Left ventricle myocardium inferior (tissue), 1 donor: ENCODE results near the gene TPSD1. TPM values are rescaled to one million over a fixed set of nuclear protein-coding genes. Genes with fewer than 3 reads are reported as not detected.

ENCODE experiments used
- DNase-seq: peaks from one replicate; pipeline ENCODE4 v3.0.0-alpha.2; 2020
- H3K27ac ChIP-seq: fragments of 200-600 bp; replicated peaks from 2 replicates; pipeline ENCODE4 v1.8.0; 2021
- H3K27me3 ChIP-seq: fragments of 200-600 bp; 2 replicates; pipeline ENCODE4 v1.8.0; 2021; ENCODE audit warnings: low read depth
- H3K36me3 ChIP-seq: fragments of 200-600 bp; 2 replicates; pipeline ENCODE4 v1.8.0; 2021
- H3K4me1 ChIP-seq: fragments of 200-600 bp; 2 replicates; pipeline ENCODE4 v1.8.0; 2021
- H3K4me3 ChIP-seq: fragments of 200-600 bp; 2 replicates; pipeline ENCODE4 v1.8.0; 2021; ENCODE audit warnings: mild to moderate bottlenecking, moderate library complexity
- H3K9me3 ChIP-seq: fragments of 200-600 bp; replicated peaks from 2 replicates; pipeline ENCODE4 v1.8.0; 2021
- intact Hi-C: fragments of 100-400 bp; cut with micrococcal nuclease; formaldehyde crosslinking; loops from one replicate; pipeline ENCODE4 v1.11.0; 2022
- total RNA-seq: library from RNA; stranded (reverse); fragmentation: NEBNext Ultra II Directional; extraction: Animal tissue kit (Norgen Biotek cat#: 25700); gene quantifications from one replicate; pipeline ENCODE4 v1.2.1, GENCODE V29; 2021
- TF ChIP-seq, protein P1 (sequence below): fragments of 200-600 bp; IDR thresholded peaks from 2 replicates; pipeline ENCODE4 v1.8.0; 2021; ENCODE audit warnings: antibody characterized with exemption, mild to moderate bottlenecking, borderline replicate concordance
- donor health status: DM: no; HTN: yes; CAD: no; lungs with severe emphysema.

Gene TPSD1
- total RNA-seq, 1 donor from 2014 or later = not detected

DNA sequence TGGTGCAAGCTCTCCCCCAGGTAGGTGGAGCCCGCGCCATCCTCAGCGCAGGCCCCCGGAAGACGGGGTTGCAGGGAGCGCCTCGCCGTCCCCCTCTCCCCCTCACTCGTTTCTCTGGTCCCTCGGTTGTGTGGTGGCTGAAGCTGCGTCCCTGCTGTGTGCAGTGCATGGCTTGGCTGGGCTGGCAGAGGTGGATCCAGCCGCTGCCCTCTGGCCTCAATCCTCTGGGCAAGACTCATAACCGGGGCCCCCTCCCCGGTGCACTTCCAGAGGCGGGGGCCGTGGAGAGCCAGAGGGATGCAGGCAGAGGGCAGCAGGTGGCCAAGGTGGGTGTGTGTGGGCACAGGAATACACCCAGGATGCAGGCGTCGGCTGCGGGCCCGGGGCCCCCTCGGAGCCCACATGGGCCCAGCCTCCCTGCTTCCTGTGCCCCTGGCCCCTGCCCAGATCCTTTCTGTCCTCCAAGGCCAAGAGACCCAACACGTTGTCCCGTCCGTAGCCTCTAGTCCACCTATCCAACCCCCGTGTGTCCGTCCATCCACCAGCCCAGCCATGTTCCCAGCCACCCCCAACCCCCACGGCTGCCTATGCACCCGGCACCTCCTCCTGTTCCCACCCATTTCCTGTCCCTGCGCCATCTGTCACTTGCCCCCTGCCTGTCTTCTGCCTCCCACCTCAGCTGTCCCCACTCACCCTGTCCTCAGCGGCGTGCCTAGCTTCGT, 40.1 kb upstream of the TPSD1 start:
- no peak for DNase-seq
- no peaks in the 10 kb centered on the region for H3K36me3 ChIP-seq
- peaks cover 18% of the 10 kb centered on the region for H3K27me3 ChIP-seq
- H3K27ac ChIP-seq = no peak overlapping the region
- TF ChIP-seq, protein P1, sequence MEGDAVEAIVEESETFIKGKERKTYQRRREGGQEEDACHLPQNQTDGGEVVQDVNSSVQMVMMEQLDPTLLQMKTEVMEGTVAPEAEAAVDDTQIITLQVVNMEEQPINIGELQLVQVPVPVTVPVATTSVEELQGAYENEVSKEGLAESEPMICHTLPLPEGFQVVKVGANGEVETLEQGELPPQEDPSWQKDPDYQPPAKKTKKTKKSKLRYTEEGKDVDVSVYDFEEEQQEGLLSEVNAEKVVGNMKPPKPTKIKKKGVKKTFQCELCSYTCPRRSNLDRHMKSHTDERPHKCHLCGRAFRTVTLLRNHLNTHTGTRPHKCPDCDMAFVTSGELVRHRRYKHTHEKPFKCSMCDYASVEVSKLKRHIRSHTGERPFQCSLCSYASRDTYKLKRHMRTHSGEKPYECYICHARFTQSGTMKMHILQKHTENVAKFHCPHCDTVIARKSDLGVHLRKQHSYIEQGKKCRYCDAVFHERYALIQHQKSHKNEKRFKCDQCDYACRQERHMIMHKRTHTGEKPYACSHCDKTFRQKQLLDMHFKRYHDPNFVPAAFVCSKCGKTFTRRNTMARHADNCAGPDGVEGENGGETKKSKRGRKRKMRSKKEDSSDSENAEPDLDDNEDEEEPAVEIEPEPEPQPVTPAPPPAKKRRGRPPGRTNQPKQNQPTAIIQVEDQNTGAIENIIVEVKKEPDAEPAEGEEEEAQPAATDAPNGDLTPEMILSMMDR = no peak
- H3K9me3 ChIP-seq = no peaks in the 10 kb centered on the region
- no peak overlapping the region for H3K4me3 ChIP-seq
- intact Hi-C loops = no loop called here
- H3K4me1 ChIP-seq = no peaks in the 10 kb centered on the region

DNA sequence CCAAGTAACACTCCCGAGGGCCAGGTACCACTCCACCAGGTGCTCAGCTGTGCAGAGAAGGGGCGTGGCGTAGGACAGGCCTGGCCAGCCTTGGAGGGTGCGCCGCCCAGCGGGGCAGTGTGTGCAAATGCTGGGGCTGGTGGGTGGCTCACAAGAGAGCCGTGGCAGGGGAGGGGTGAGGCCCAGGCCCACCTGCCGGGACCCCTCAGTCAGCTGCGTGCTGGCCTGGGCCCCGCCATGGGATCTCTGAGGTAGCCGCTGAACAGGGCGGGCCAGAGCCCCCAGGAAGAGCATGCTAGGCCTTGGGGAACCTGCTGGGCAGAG, 39.6 kb upstream of the TPSD1 start:
- TF ChIP-seq, protein P1 = no peak
- intact Hi-C loops = no loop called here
- no peaks in the 10 kb centered on the region for H3K36me3 ChIP-seq
- H3K9me3 ChIP-seq = no peaks in the 10 kb centered on the region
- no peak overlapping the region for H3K4me3 ChIP-seq
- no peak for DNase-seq
- peaks cover 15% of the 10 kb centered on the region for H3K27me3 ChIP-seq
- H3K27ac ChIP-seq = no peak overlapping the region
- no peaks in the 10 kb centered on the region for H3K4me1 ChIP-seq

GRCh38 chr16:1216681-1217400, 39.0 kb upstream of the TPSD1 start:
- Histone ChIP-seq H3K4me3 (no peak overlapping the region), H3K27me3 (peaks cover 15% of the 10 kb centered on the region), H3K4me1 (no peaks in the 10 kb centered on the region), H3K27ac (no peak overlapping the region), H3K36me3 (no peaks in the 10 kb centered on the region), H3K9me3 (no peaks in the 10 kb centered on the region)
- no peak for DNase-seq
- TF ChIP-seq, protein P1 = no peak
- intact Hi-C loops = no loop called here

DNA sequence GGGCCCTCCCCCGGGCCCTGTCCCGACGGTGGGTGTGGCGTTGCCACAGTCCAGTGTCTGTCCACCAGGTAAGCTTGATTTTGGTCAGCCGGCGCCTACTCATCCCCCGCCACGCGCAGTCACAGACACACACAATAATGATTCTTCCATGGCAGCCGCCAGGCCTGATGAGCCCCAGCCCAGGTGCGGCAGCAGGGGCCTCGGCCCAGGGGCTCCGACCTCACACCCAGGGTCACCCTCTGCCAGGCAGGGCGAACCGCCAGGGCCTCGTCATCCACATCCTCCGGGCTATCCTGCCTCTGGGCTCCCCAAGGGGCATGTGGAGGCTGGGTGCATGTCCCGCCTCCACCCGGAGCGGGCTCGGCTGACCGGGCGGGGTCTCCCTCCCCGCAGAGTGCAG, 38.3 kb upstream of the TPSD1 start:
- no peak overlapping the region for H3K27ac ChIP-seq
- no peaks in the 10 kb centered on the region for H3K4me1 ChIP-seq
- H3K36me3 ChIP-seq = no peaks in the 10 kb centered on the region
- TF ChIP-seq, protein P1 = no peak
- intact Hi-C loops = no loop called here
- peaks cover 15% of the 10 kb centered on the region for H3K27me3 ChIP-seq
- H3K4me3 ChIP-seq = no peak overlapping the region
- no peaks in the 10 kb centered on the region for H3K9me3 ChIP-seq
- DNase-seq = no peak

DNA sequence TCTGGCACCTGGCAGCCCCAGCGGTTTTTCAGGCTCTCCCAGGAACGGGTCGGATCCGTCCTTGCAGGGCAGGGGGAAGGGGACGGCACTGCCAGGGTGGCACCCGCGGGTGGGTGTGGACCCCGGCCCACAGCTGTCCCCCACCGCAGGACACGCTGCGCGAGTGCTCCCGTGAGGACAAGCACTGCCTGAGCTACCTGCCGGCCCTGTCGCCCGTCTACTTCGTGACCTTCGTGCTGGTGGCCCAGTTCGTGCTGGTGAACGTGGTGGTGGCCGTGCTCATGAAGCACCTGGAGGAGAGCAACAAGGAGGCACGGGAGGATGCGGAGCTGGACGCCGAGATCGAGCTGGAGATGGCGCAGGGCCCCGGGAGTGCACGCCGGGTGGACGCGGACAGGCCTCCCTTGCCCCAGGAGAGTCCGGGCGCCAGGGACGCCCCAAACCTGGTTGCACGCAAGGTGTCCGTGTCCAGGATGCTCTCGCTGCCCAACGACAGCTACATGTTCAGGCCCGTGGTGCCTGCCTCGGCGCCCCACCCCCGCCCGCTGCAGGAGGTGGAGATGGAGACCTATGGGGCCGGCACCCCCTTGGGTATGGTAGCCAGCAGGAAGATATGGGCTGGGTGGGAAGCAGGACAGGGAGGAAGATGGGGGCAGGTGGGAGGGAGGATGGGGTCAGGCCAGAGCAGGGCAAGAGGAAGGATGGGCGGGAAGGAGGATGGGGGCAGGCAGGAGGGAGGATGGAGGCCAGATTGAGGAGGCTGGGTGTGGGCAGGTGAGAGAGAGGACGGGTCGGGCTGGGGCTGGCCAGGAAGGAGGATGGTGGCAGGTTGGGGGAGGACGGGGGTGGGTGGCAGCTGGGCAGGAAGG, 37.6 kb upstream of the TPSD1 start:
- intact Hi-C loops = no loop called here
- TF ChIP-seq, protein P1 = no peak
- Histone ChIP-seq H3K27ac (no peak overlapping the region), H3K9me3 (no peaks in the 10 kb centered on the region), H3K4me1 (no peaks in the 10 kb centered on the region), H3K4me3 (no peak overlapping the region), H3K27me3 (peaks cover 15% of the 10 kb centered on the region), H3K36me3 (no peaks in the 10 kb centered on the region)
- no peak for DNase-seq
